ENCODE data around the gene CLNK.

DNA sequence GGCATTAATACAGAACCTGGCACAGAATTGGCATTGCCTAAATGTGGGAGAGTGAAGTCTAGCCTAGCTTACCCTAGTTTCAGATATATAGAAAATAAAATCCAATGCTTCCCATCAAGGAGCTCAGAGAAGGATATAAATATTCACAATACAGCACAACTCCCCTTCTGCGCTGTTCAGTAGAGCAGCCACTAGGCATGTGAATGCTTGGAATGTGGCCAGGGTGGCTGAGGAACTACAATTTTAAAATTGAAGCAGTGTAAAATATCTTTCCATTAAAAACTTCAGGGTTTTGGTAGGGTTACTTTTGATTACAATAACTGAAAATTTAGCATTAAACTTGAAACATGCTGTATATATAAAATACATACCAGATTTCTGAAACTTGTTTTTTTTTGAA is 246.8 kb downstream of the CLNK start:
- TF ChIP-seq EZH2 (IDR thresholded peaks at IDR 0.05; ENCODE audit: insufficient read depth, poor library complexity, severe bottlenecking) (no peak), EZH2phosphoT487 (IDR thresholded peaks at IDR 0.05; ENCODE audit: insufficient read depth, low read depth) (no peak)

All from GM23248 (cell line).